Stimulated activated effector memory CD8-positive, alpha-beta T cell treated with anti-CD3 and anti-CD28 coated beads, Interleukin-12 subunit alpha, Interleukin-12 subunit beta, amount 100 ng/mL, for 72 hours (primary cell): ENCODE data around the gene LHX5.

Source experiments
- ATAC-seq: fragments of 150-1000 bp; cut with Tn5 transposase; 2 replicates; pipeline ENCODE4 v1.10.0; 2021
- DNase-seq, 2 donors: peaks; one replicate each; pipeline ENCODE4 v3.0.0; 2021 to 2022; ENCODE audit warnings: low spot score in 2 of 2
- H3K27ac Mint-ChIP-seq: one replicate; pipeline ENCODE4 v1.8.0; 2022; ENCODE audit warnings: mild to moderate bottlenecking, mixed read lengths
- H3K36me3 Mint-ChIP-seq: one replicate; pipeline ENCODE4 v1.8.0; 2022; ENCODE audit warnings: mild to moderate bottlenecking, mixed read lengths
- H3K4me1 Mint-ChIP-seq: one replicate; pipeline ENCODE4 v1.8.0; 2022; ENCODE audit warnings: mixed read lengths
- H3K4me3 Mint-ChIP-seq: one replicate; pipeline ENCODE4 v1.8.0; 2022; ENCODE audit warnings: mild to moderate bottlenecking, mixed read lengths
- H3K9me3 Mint-ChIP-seq: one replicate; pipeline ENCODE4 v1.8.0; 2022; ENCODE audit warnings: mixed read lengths

The LHX5 gene

DNA sequence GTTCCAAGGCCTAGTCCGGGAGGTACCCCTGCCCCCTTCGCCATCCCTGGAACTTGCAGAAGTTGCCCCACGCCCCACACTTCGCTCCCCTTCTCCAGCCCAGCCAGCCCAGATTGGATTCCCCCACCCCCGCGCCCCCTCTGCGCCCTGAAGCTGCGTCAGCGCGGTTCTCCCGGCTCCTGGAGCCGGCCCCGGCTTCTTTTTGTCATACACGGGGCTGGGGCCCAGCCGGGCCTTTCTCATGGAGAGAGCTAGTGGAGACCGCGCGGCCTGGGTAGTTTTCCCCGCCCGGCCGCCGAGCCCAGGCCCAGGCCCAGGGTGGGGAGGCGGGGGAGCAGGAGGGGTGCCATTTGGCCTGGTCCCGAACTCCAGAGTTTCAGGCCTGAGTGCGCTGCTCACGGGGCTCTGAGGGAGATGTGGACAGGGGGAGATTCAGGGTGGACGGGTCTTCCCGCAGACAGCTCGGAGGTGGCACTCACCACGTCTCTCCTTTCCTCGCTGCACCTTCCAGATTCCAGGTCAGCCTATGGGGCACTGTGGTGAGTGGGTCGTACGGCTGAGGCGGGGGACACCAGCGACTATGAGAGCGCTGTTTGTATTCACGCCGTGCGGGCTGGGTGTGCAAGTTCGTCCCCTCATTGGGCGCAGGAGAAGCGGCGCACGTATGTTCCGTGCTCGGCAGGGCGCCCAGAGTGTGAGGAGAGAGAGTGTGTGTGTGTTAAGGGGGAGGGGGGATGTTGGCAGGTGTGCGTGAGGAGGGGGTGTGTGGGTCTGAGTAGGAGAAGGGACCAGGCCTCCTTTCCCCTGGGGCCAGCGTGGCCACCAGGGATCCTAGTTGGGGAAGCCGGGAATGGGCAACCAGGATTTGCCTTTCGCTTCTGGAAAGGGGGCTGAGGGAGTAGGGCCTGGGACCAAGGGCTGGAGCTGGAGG, 785 bp upstream of the LHX5 start:
- Mint-ChIP-seq H3K27ac (no peak overlapping the region), H3K36me3 (no peaks in the 10 kb centered on the region), H3K4me1 (peaks cover 9% of the 10 kb centered on the region), H3K9me3 (no peaks in the 10 kb centered on the region), H3K4me3 (no peak overlapping the region)
- ATAC-seq, result no peak
- DNase-seq, result no peak

- H3K9me3 Mint-ChIP-seq, result no peaks in the 10 kb centered on the region
- H3K4me1 Mint-ChIP-seq, result peaks cover 20% of the 10 kb centered on the region
- DNase-seq (no peak), ATAC-seq (no peak)
- no peaks in the 10 kb centered on the region for H3K36me3 Mint-ChIP-seq
- H3K27ac Mint-ChIP-seq, result no peak overlapping the region
- H3K4me3 Mint-ChIP-seq, result no peak overlapping the region
These were observed 626 bp downstream of the LHX5 start for GRCh38 chr12:113470871-113471618.

DNA sequence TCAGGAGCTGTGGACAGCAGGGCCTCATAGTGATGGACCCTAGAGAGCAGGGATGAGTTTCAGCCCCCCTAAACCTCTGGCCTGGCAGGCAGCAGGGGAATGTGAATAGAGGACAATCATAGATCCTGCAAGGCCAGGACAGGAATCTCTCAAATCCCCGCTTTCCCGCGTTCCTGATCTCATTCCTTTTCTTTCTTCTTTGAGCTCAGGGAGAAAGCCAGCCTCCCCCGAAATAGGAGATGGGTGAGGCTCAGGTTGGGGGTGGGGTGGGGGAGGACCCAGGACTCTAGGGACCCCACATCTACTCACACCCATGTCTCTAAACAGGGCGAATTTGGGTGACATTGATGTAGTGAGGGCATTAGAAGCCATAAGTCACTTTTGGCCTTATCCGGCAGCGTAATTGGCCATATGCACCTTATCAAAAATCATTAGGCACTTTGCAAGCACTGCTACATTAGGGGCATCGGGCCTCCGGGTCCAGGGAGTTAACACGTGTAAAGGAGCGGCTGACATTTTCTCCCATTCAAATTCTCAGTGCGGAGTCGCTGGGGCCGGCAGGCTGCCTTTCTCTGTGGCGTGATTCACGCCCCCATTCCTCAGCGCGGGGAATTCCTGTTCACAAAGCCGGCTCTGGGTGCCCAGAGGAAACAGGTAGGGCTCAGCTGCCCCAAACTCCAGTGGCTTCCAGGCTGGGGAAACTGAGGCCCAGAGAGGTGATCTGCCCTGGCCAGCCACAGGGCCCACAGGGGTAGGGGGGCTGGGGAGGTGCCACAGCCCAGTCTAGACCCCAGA, 1.5 kb downstream of the LHX5 start:
- no peaks in the 10 kb centered on the region for H3K36me3 Mint-ChIP-seq
- ATAC-seq, result no peak
- H3K9me3 Mint-ChIP-seq, result no peaks in the 10 kb centered on the region
- no peak overlapping the region for H3K4me3 Mint-ChIP-seq
- DNase-seq, result no peak
- peaks cover 22% of the 10 kb centered on the region for H3K4me1 Mint-ChIP-seq
- H3K27ac Mint-ChIP-seq, result no peak overlapping the region

DNA sequence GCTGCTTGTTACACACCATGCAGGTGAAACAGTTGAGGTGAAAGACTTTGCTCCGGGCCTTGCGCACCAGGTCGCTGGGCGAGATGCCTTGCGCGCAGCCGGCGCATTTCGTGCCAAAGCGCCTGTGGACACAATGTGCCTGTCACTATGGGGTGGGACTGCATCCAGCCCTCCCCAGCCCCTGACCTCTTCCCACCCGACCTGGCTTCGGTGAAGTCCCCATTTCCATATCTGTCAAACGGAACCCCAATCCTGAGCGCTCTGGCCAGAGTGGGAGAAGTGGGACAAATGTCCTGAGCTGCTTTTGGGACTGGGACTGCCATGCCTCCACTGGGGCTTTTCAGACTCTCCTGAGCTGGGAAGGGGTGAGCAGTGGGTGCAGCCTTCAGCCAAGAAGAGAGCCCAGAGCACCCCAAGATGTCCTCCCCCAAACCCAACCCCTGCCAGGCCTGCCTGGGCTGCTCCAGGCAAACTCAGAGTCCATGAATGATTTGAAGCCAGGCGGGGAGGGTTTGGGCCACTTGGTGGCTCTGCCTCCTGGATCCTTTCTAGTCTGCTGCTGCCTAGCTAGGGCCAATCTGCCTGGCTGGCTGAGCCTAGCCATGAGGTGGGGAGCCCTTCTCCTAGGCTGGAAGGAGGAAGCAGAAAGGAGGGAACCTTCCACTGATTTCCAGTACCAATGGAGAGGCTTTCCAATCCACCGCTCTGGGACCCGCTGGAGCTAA, 2.3 kb downstream of the LHX5 start:
- ATAC-seq, result no peak
- Mint-ChIP-seq H3K9me3 (no peaks in the 10 kb centered on the region), H3K27ac (no peak overlapping the region), H3K4me1 (peaks cover 24% of the 10 kb centered on the region), H3K4me3 (no peak overlapping the region), H3K36me3 (peaks cover under 1% of the 10 kb centered on the region)
- no peak for DNase-seq

GRCh38 chr12:113468365-113469223, 3.1 kb downstream of the LHX5 start:
- ATAC-seq (no peak), DNase-seq (no peak)
- Mint-ChIP-seq H3K9me3 (no peaks in the 10 kb centered on the region), H3K27ac (no peak overlapping the region), H3K4me3 (no peak overlapping the region), H3K36me3 (peaks cover 9% of the 10 kb centered on the region), H3K4me1 (peaks cover 28% of the 10 kb centered on the region)

GRCh38 chr12:113467502-113468364, 3.9 kb downstream of the LHX5 start:
- ATAC-seq, result no peak
- H3K4me3 Mint-ChIP-seq, result peak overlapping the region; percentile 42
- peaks cover 12% of the 10 kb centered on the region for H3K36me3 Mint-ChIP-seq
- peaks cover 32% of the 10 kb centered on the region for H3K4me1 Mint-ChIP-seq
- H3K9me3 Mint-ChIP-seq, result no peaks in the 10 kb centered on the region
- no peak overlapping the region for H3K27ac Mint-ChIP-seq
- no peak for DNase-seq

- ATAC-seq, result no peak
- H3K4me1 Mint-ChIP-seq, result peaks cover 32% of the 10 kb centered on the region
These were observed 4.5 kb downstream of the LHX5 start for GRCh38 chr12:113467142-113467501.

GRCh38 chr12:113466454-113467141, 5.1 kb downstream of the LHX5 start:
- H3K9me3 Mint-ChIP-seq, result no peaks in the 10 kb centered on the region
- H3K4me3 Mint-ChIP-seq, result peak overlapping the region; percentile 42
- ATAC-seq, result no peak
- H3K36me3 Mint-ChIP-seq, result peaks cover 12% of the 10 kb centered on the region
- H3K4me1 Mint-ChIP-seq, result peaks cover 32% of the 10 kb centered on the region
- no peak for DNase-seq
- no peak overlapping the region for H3K27ac Mint-ChIP-seq

More at GRCh38 chr12:113467142-113467501, 4.5 kb downstream of the LHX5 start:
- H3K9me3 Mint-ChIP-seq, result no peaks in the 10 kb centered on the region
- peak overlapping the region; percentile 42 for H3K4me3 Mint-ChIP-seq
- peaks cover 12% of the 10 kb centered on the region for H3K36me3 Mint-ChIP-seq
- no peak for DNase-seq
- H3K27ac Mint-ChIP-seq, result no peak overlapping the region

- Mint-ChIP-seq H3K27ac (no peak overlapping the region), H3K9me3 (no peaks in the 10 kb centered on the region), H3K36me3 (peaks cover 12% of the 10 kb centered on the region), H3K4me1 (peaks cover 32% of the 10 kb centered on the region), H3K4me3 (peak overlapping the region; percentile 42)
- ATAC-seq (no peak), DNase-seq (no peak)
These were observed 5.7 kb downstream of the LHX5 start for GRCh38 chr12:113465808-113466453.

DNA sequence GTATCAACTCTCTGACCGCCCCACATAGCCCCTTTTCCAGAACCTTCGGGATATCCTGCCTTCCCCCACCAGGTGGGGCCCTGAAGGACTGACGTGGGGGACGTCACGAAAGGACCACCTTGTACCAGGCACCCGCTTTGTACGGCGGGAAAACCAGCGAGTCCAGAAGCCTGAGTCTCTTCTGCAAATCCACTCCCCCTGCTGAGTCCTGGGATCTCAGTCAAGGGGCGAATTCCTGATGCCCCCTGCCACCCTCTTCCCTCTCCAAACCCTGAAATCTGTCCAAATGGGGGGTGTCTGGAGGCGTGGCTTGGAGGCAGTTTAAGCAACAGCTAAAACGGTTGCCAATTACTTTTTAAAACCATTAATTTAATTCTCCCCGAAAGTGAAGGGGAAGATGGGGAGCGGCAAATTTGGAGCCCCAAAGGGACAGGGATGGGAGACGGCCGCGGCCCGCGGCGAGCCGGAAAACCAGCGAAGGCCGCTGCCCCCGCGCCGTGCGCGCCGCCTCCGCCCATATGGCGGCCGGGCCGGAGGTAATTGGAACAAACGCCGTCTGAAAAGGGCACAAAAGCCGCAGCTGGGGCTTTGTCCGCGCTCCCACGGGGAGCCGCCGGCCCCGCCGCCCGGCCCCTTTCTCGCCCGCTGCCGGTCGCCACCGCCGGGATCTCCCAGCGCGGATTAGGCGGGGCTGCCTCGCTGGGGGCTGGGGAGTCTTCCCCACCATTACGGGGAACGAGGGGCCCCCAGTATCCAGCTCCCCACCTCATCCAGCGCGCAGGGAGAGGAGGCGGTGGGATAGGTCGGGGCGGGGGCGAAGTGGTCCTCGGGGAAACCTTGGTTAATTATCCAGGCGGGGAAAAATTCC, 6.6 kb downstream of the LHX5 start:
- H3K4me1 Mint-ChIP-seq, result peaks cover 32% of the 10 kb centered on the region
- peaks cover 12% of the 10 kb centered on the region for H3K36me3 Mint-ChIP-seq
- H3K4me3 Mint-ChIP-seq, result peak overlapping the region; percentile 59
- DNase-seq (no peak), ATAC-seq (no peak)
- H3K27ac Mint-ChIP-seq, result no peak overlapping the region
- H3K9me3 Mint-ChIP-seq, result no peaks in the 10 kb centered on the region

DNA sequence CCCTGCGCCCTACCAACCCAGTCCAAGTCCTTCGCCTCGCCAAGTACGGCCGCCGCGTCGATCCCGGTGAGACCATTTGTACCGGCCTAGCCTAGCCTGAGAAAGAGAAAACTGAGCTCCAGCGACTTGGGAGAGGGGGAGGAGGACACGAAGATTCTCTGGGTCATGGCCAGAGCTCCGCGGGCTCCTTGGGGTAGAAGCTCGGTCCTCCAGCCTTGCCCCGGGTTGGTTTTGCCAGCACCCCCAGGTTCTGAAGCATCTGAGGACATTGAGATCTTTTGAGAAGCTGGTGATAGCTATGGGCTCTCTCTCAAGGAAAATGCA, 7.3 kb downstream of the LHX5 start:
- Mint-ChIP-seq H3K4me3 (peak overlapping the region; percentile 59), H3K36me3 (peaks cover 12% of the 10 kb centered on the region), H3K27ac (no peak overlapping the region), H3K9me3 (no peaks in the 10 kb centered on the region), H3K4me1 (peaks cover 32% of the 10 kb centered on the region)
- DNase-seq (no peak), ATAC-seq (no peak)
